Measurements from ENCODE around the gene TUBB4A.

Gene TUBB4A

DNA sequence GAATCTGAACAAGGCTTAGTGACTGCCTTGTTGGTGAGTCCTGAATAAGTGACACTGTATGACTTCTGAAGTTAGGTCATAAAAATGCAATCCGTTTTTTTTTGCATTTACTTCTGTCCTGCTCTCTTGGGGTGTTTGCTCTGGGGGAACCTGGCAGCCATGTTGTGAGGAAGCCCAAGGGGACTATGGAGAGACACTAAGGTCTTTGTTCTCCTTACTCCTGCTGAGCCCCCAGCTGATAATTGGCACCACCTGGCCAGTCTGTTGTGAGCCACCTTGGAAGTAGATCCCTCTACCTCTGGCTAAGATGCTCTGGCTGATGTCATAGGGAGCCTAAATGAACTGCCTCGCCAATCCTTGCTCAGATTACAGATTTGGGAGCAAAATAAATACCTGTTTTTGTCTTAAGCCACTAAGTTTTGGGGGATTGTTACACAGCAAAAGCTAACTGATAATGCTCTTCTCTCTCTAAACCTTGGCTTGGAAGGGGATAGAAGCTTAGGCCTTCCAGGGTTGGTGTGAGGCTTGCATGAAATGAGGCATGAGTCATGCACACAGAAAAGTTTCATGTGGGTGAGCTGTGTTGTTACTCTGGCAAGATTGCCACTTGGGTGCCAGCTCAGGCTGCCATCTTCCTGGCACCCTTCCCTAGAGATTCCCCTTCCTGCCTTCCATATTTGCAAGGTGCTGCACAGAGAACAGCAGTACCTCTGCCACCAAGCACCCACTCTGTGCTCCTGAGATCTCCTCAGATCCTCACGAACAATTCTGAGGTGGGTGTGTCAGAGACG lies 10.1 kb downstream of the TUBB4A start:
- DNase-seq, result no peak

DNA sequence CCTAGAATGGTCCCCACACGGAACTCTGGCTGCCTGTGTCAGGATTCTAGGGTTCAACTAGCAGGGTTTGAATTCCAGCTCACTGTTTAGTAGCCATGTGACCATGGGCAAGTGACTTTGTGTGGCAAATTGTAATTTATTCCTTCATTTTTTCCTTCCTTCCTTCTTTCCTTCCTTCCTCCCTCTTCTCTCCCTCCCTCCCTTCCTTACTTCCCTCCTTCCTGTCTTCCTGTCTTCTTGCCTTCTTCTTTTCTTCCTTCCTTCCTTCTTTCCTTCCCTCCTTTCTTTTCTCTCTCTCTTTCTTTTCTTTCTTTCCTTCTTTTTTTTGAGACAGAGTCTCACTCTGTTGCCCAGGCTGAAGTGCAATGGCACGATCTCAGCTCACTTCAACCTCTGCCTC lies 12.0 kb downstream of the TUBB4A start:
- no peak for DNase-seq

DNA sequence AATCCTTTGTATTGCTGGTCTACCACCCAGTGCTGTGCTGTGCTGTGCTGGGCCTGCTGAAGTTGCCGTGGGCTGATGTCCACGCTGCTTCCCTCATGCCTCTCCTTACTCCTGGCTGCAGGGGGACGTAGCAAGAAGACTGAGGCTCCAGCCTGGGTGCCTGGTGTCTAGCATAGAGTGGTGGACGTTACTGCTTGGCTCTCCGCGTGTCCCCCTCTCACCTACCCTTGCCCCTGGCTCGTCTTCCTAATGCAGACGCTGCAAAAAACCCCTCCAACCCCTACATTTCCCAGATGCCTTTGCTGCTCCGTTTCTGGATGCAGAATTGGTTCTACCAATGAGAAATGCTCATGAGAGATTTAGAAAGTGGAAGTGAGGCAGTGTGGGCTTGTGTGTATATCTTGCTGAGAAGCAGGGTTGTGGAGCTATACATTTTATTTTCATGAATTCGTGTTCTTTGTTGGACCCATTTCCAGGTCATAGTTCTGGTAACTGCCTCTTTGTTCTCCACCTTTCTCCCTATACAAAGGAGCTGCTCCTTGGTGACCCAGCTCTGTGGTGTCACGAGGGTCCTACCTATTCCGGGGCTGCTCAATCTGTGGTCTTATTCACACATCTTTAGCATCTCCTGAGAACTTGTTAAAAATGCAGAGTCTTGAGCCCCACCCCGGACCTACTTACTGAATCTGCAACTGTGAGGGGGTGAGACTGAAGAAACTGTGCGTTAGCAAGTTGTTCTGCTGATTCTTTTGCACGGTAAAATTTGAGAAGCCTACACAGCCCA lies 12.6 kb downstream of the TUBB4A start:
- peak; percentile 69 for DNase-seq

GRCh38 chr19:6484831-6485230 lies 17.3 kb downstream of the TUBB4A start:
- DNase-seq, result no peak

GRCh38 chr19:6484230-6484629 lies 17.9 kb downstream of the TUBB4A start:
- DNase-seq, result no peak

DNA sequence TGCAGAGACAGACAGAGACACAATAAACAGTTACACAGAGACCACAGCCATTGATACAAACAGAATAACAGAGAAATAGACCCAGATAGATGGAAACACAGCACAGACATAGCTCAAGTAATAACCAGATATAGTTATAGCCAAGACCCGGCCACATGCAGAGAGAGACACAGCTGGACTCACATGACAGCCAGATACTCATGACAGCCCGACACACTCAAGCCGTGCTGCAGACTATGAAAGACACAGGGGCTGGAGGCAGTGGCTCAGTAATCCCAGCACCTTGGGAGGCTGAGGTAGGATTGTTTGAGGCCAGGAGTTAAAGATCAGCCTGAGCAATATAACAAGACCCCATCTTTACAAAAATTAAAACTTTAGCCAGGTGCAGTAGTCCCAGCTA lies 18.9 kb downstream of the TUBB4A start:
- DNase-seq, result no peak

- DNase-seq, result no peak
Measured at GRCh38 chr19:6482343-6482686, 19.8 kb downstream of the TUBB4A start.

- DNase-seq, result peak; percentile 79
Measured at GRCh38 chr19:6481541-6482342, 20.4 kb downstream of the TUBB4A start, which contains the start of gene DENND1C. TSS of gene DENND1C (minus strand) at chr19:6481787. CDS start at chr19:6481695, 92 bp downstream.

DNA sequence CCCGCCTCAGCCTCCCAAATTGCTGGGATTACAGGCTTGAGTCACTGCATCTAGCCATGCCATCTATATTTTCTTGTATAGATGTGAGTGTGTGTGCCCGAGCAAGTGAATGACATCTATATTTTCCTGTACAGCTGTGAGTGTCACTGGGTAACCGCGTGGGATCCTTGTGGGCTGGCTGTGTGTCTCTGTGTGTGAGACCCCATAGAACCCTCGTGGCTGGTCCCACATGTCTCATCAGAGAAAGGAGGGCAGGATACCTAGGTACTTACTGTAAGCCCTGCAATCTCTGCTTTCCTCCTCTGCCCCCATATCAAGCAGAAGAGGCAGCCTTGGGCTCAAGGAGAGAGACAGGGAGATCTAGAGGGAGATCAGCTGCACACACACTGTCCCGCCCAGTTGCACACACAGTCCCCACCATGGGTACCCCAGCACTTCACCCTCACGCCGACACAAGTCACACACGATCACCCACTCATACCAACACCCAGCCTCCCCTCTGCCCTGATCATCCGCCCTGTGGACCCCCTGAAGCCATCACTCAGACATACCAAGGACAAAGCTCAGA lies 21.2 kb downstream of the TUBB4A start:
- peak; percentile 23 for DNase-seq

GRCh38 chr19:6479836-6480398 lies 22.2 kb downstream of the TUBB4A start:
- no peak for DNase-seq

DNA sequence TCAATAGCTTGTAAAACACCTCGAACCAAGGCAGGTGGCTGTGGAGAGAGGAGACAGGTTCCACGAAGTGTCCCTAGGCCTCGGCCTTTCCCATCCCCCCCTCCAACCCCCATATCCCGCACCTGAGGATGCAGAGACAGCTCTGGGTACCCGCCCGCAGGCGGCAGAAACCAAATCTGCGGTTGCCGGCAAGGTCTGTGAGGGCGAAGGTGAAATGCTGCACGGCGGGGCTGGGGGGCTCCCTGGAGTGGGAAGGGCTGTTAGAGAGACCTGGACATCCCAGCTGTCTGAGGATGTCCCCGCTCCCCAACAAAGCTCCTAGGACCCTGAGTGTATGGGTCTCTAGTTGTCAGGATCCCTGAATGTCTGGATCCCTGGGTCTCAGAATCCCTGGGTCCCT lies 23.3 kb downstream of the TUBB4A start:
- DNase-seq, result no peak

- DNase-seq, result no peak
Measured at GRCh38 chr19:6476896-6477431, 25.1 kb downstream of the TUBB4A start.

DNA sequence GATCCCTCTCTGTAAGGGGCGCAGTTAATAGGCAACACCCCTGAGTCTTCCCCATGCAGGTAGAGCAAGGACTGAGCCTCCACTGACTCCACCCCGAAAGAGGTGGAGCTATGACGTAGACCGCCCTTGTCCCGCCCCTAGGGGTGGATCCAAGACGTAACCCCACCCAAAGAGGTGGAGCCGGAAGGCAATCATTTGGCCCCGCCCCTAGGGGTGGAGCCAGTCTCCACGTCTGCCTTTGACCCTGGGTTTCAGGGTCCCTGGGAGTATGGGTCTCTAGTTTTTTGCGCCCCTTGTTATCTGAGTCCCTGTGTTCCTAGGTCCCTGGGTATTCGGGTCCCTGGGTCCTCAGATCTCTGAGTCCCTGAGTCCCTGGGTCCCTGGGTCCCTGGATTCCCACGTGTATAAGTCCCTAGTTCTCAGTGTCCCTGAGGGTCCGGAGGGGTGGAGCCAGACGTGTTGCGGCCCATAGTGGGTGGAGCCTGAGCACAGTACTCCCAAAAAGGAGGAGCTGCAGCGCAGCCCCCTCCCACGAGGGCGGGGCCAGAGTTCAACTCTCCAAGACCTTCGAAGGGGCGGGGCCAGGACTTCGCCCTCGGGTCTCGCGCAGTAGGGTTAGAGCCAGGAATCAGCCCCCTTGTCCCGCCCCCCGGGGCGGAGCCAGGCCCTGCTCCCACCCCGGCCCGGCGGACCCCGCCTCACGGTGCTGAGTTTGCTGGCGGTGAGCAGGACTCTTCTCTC lies 25.8 kb downstream of the TUBB4A start:
- DNase-seq, result peak; percentile 75

DNA sequence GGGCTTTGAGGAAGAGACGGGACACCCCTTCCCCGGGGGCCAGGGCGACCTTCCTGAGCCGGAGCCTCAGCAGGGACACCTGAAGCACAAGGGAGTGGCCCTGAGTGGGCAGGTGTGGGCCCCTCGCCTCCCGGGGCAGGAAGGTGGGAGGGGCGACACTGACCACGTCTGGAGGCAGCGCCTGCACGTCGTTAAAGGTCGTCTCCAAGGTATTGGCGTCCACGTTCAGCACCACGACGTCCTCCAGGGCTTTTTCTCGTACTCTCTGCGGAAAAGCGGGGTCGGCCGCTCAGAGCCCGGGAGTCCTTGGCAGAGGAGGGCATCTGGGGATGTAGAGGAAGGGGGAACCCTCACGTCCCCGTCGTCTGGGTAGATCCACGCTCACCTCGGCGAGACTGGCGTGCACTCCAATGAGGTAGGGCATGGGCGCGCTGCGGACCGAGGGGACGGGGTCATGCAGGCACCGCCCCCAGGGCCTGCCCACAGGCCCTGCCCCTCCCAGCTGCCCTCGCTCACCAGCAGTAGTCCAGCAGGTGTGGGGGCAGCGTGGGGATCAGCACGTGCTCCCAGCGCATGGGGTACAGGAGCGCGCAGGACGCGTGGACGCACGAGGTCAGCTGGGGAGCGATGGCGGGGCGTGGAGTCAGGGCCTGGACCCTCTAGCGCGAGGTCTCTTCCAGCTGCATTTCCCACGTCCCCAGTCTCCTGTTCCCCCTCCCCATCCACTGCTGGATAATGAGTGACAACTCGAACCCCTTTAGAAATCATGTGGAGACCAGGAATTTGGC lies 26.6 kb downstream of the TUBB4A start:
- no peak for DNase-seq

GRCh38 chr19:6473647-6474046 lies 28.5 kb downstream of the TUBB4A start:
- no peak for DNase-seq

- no peak for DNase-seq
Measured at GRCh38 chr19:6472713-6473112, 29.4 kb downstream of the TUBB4A start.

DNA sequence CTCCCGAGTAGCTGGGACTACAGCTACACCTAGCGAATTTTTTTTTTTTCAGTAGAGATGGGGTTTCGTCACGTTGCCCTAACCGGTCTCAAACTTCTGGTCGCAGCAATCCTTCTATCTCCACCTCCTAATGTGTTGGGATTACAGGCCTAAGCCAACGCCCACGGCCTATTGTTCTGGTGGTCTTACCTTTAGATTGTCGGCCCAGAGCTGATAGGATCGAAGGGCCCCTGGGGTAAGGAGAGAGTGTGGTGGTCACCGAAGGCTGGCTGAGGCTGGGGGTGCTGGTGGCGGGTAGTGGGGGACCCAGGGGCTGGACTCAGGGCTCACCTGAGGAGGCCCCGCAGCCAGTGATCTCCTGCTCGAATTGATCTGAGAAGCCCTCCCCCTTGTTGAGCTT lies 31.0 kb downstream of the TUBB4A start:
- no peak for DNase-seq

DNA sequence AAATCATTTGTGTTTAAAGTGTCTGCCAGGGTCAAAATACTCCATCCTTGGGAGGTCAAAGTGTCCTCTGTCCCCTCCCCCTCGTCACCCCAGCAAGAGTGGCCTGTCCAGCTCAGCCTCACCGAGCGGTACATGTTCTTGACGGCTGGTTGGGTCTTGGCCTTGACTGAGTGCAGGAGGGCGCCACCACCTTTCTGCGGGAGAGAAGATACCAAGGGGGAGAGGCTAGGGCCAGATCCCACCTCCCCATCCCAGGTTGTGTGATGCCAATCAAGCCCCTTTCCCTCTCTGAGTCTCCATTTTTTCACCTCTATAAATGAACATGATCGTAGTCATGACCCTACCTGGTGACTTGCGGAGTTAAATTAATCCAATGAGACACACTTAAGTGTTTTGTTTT lies 31.9 kb downstream of the TUBB4A start:
- no peak for DNase-seq

DNA sequence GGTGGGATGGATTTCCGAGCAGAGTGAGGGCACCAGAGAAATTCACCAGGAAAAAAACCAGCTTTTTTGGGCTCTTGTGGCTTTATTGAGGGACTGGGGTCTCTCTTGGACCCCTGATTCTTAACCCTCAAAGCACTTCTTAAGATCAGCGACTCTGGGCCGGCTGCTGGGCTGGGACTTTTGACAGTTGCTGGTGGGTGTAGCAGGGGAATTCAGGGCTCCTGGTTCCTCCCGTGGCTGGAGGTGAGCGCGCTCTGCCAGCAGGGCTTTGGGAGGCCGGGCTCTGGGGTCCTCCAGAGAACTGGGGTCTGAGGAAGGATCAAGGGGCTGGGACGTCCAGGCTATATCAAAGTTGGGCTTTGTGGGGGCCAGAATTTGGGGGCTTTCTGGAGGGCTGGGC lies 34.7 kb downstream of the TUBB4A start:
- no peak for DNase-seq

DNA sequence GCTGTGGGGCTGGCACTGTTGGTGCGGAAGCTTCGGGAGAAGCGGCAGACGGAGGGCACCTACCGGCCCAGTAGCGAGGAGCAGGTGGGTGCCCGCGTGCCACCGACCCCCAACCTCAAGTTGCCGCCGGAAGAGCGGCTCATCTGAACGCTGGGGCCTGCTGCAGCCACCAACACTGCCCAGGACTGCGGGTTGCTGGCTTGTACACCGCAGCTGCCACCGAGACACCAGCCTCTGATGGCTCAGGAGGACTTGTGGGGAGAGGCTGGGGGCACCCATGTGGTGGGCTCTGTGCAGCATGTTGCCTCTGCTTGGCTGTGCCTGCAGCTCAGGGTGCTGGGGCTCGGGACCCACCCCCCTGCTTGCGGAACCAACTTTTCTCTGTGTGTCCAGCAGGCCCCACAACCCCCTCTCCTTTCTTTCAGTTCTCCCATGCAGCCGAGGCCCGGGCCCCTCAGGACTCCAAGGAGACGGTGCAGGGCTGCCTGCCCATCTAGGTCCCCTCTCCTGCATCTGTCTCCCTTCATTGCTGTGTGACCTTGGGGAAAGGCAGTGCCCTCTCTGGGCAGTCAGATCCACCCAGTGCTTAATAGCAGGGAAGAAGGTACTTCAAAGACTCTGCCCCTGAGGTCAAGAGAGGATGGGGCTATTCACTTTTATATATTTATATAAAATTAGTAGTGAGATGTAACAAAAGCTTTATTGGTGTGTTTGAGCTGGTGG lies 35.4 kb downstream of the TUBB4A start:
- DNase-seq, result no peak
